K562 (cell line): Measurements from ENCODE around the gene RPS17. TPM values are rescaled to one million over a fixed set of nuclear protein-coding genes. Genes with fewer than 3 reads are reported as not detected.

ENCODE experiments used
- ATAC-seq: fragments of 200-7000 bp; cut with Tn5 transposase; 3 replicates; pipeline ENCODE4 v1.9.1; 2020; ENCODE audit warnings: moderate library complexity
- BruUV-seq: library from RNA; stranded (reverse); fragments of 400-500 nt; replicated peaks from 2 replicates; lab custom pipeline; 2021; lab: Mats Ljungman, UMichigan
- CTCF ChIA-PET: fragments of 300-600 bp; formaldehyde crosslinking; extraction: SDS; loops from one replicate; lab custom pipeline; 2021; ENCODE audit warnings: low intra/inter-chr PET ratio; lab: Yijun Ruan, JAX
- POLR2A ChIA-PET: fragments of 300-600, 350-650 bp; sonication (Branson Sonifier 250); formaldehyde crosslinking; extraction: SDS; loops from one replicate; lab custom pipeline; 2021; ENCODE audit warnings: antibody characterized with exemption, inconsistent platforms; lab: Yijun Ruan, JAX
- DNase-seq, 4 experiments: peaks; one replicate each; pipeline versions ENCODE4 v3.0.0 to v3.0.0-alpha.2; 2011 to 2018; ENCODE audit warnings: low spot score in 3 of 4, mixed read lengths in 3 of 4; ENCODE audit errors: extremely low read depth in 1 of 4
- FAIRE-seq: peaks from 2 replicates; lab custom pipeline; 2011; peaks lifted over from hg19 to GRCh38; lab: Jason Lieb, UNC
- H2AFZ ChIP-seq: 2 replicates; pipeline ENCODE4 v1.6.0; 2011; ENCODE audit warnings: low read depth, low read length, control low read depth, inconsistent platforms
- H3K27ac ChIP-seq: fragments of 200-600 bp; 3 replicates; pipeline ENCODE4 v1.8.0; 2011; ENCODE audit warnings: low read depth, mild to moderate bottlenecking, control low read depth, inconsistent platforms, low read length, moderate library complexity, mixed read lengths; ENCODE audit errors: extremely low read depth
- H3K27me3 ChIP-seq, 2 experiments: fragments of 300-600 bp in 1 of 2; 2 replicates in 1 of 2; 3 replicates in 1 of 2; pipeline versions ENCODE4 v1.6.0 to v1.8.0; 2011; ENCODE audit warnings: inconsistent platforms in 2 of 2, low read length in 2 of 2, mild to moderate bottlenecking in 1 of 2, mixed read lengths in 1 of 2, moderate library complexity in 1 of 2; ENCODE audit not compliant: control insufficient read depth in 2 of 2, insufficient read depth in 2 of 2
- H3K36me3 ChIP-seq: fragments of 300-600 bp; 3 replicates; pipeline ENCODE4 v1.8.0; 2011; ENCODE audit warnings: mild to moderate bottlenecking, low read length, inconsistent platforms; ENCODE audit not compliant: control insufficient read depth, insufficient read depth
- H3K4me1 ChIP-seq, 2 experiments: fragments of 200-600 bp in 1 of 2; replicated peaks in 1 of 2; 2 replicates in 1 of 2; 3 replicates in 1 of 2; pipeline versions ENCODE4 v1.5.1 to v1.8.0; 2011; ENCODE audit warnings: inconsistent platforms in 2 of 2, low read length in 2 of 2, mild to moderate bottlenecking in 1 of 2, mixed read lengths in 1 of 2, moderate library complexity in 1 of 2; ENCODE audit not compliant: control insufficient read depth in 2 of 2, insufficient read depth in 2 of 2
- H3K4me2 ChIP-seq: 2 replicates; pipeline ENCODE4 v1.6.1; 2011; ENCODE audit warnings: low read length, control low read depth, inconsistent platforms, mixed read lengths; ENCODE audit not compliant: insufficient read depth
- H3K4me3 ChIP-seq: fragments of 200-600 bp; sonication (generic), shearing (Covaris generic); 2 replicates; pipeline ENCODE4 v1.5.1; 2016; ENCODE audit warnings: control low read depth, inconsistent platforms
- H3K79me2 ChIP-seq: fragments of 200-600 bp; 3 replicates; pipeline ENCODE4 v1.8.0; 2011; ENCODE audit warnings: low read length, inconsistent platforms; ENCODE audit not compliant: control insufficient read depth, insufficient read depth
- H3K9ac ChIP-seq, 2 experiments: 2 replicates each; pipeline versions ENCODE4 v1.6.0 to v1.6.1; 2011; ENCODE audit warnings: low read depth in 2 of 2, low read length in 2 of 2, control low read depth in 1 of 2, inconsistent platforms in 1 of 2, mild to moderate bottlenecking in 1 of 2, mixed read lengths in 1 of 2; ENCODE audit not compliant: insufficient read depth in 1 of 2
- H3K9me1 ChIP-seq: one replicate; pipeline ENCODE4 v1.6.0; 2011; ENCODE audit warnings: inconsistent platforms, mild to moderate bottlenecking, low read length, moderate library complexity; ENCODE audit not compliant: control insufficient read depth, insufficient read depth
- H3K9me3 ChIP-seq: replicated peaks from 2 replicates; pipeline ENCODE4 v1.5.1; 2011; ENCODE audit warnings: low read depth, low read length, inconsistent platforms; ENCODE audit not compliant: control insufficient read depth, insufficient read depth
- H4K20me1 ChIP-seq: replicated peaks from 2 replicates; pipeline ENCODE4 v1.6.1; 2011; ENCODE audit warnings: low read length, inconsistent platforms, mixed read lengths; ENCODE audit not compliant: control insufficient read depth, insufficient read depth
- C11orf30 ChIP-seq: fragments of 450-650 bp; IDR thresholded peaks from 2 replicates; pipeline ENCODE4 v1.6.1; 2016; ENCODE audit warnings: low read depth, mild to moderate bottlenecking
- CAMTA2 ChIP-seq: fragments of 250-450 bp; sonication (Bioruptor Pico); conservative IDR thresholded peaks from 2 replicates; pipeline ENCODE4 v1.5.1; 2022
- E2F8 ChIP-seq: fragments of 450-650 bp; IDR thresholded peaks from 2 replicates; pipeline ENCODE4 v1.7.1; 2018; ENCODE audit warnings: mild to moderate bottlenecking, low read depth; ENCODE audit not compliant: partially characterized antibody
- MAX ChIP-seq: sonication (generic); formaldehyde crosslinking; IDR thresholded peaks from 2 replicates; pipeline ENCODE4 v1.9.0; 2022; ENCODE audit warnings: mild to moderate bottlenecking, missing genetic modification reagents
- MAZ ChIP-seq, 2 experiments: fragments of 450-650 bp in 1 of 2; sonication (generic) in 1 of 2; formaldehyde crosslinking; IDR thresholded peaks in 1 of 2; conservative IDR thresholded peaks in 1 of 2; 2 replicates each; pipeline versions ENCODE4 v1.4.0 to v1.5.0; 2020; ENCODE audit warnings: mild to moderate bottlenecking in 1 of 2, missing genetic modification reagents in 1 of 2
- NCOR1 ChIP-seq: fragments of 450-650 bp; IDR thresholded peaks from 2 replicates; pipeline ENCODE4 v1.6.1; 2016; ENCODE audit warnings: mild to moderate bottlenecking, moderate library complexity
- NFIC ChIP-seq: fragments of 450-650 bp; IDR thresholded peaks from 2 replicates; pipeline ENCODE4 v1.6.1; 2017; ENCODE audit warnings: mild to moderate bottlenecking, inconsistent platforms
- POLR2A ChIP-seq: fragments of 450-650 bp; conservative IDR thresholded peaks from 2 replicates; pipeline ENCODE4 v1.6.1; 2016
- POLR3A ChIP-seq: IDR thresholded peaks from 2 replicates; pipeline ENCODE4 v1.6.1; 2011; ENCODE audit warnings: borderline replicate concordance, mild to moderate bottlenecking, moderate library complexity; ENCODE audit not compliant: insufficient read length, insufficient read depth; ENCODE audit errors: extremely low read depth
- RBFOX2 ChIP-seq: fragments of 200-400 bp; formaldehyde crosslinking; IDR thresholded peaks from 2 replicates; pipeline ENCODE4 v1.6.1; 2017; ENCODE audit warnings: low read depth, mild to moderate bottlenecking, low read length, moderate library complexity
- RFX7 ChIP-seq: fragments of 250-450 bp; sonication (Bioruptor Pico); IDR thresholded peaks from 2 replicates; pipeline ENCODE4 v1.5.1; 2021; ENCODE audit warnings: mild to moderate bottlenecking
- SIRT6 ChIP-seq: IDR thresholded peaks from one replicate; pipeline ENCODE4 v1.6.1; 2012; ENCODE audit warnings: low read depth, mild to moderate bottlenecking, control low read depth, inconsistent platforms, low read length, moderate library complexity
- SUPT5H ChIP-seq: fragments of 450-650 bp; IDR thresholded peaks from 2 replicates; pipeline ENCODE4 v1.6.1; 2016
- TEAD4 ChIP-seq, 2 experiments: sonication (generic) in 1 of 2; formaldehyde crosslinking in 1 of 2; IDR thresholded peaks; 2 replicates each; pipeline versions ENCODE4 v1.6.1 to v1.8.0; 2012 to 2022; ENCODE audit warnings: borderline replicate concordance in 1 of 2, inconsistent platforms in 1 of 2, low read length in 1 of 2, mild to moderate bottlenecking in 1 of 2, missing genetic modification reagents in 1 of 2
- TFAP4 ChIP-seq: sonication (generic); formaldehyde crosslinking; IDR thresholded peaks from 2 replicates; pipeline ENCODE4 v1.8.0; 2022; ENCODE audit warnings: missing genetic modification reagents, mild to moderate bottlenecking, moderate library complexity, borderline replicate concordance
- ZNF263 ChIP-seq: sonication (generic); formaldehyde crosslinking; IDR thresholded peaks from 2 replicates; pipeline ENCODE4 v1.8.0; 2022; ENCODE audit warnings: mild to moderate bottlenecking, missing genetic modification reagents, borderline replicate concordance
- ZNF274 ChIP-seq: IDR thresholded peaks from 2 replicates; pipeline ENCODE4 v1.6.1; 2011; ENCODE audit warnings: low read depth, mild to moderate bottlenecking, low read length, moderate library complexity, borderline replicate concordance
- WGBS: fragments of 100-300 bp; shearing (Covaris generic); methylation state at CpG from one replicate; pipeline ENCODE4 v1.1.6; 2016; ENCODE audit warnings: low coverage, mixed read lengths; ENCODE audit not compliant: insufficient coverage; ENCODE audit errors: missing lambda C conversion rate; 5-methylcytosine and 5-hydroxymethylcytosine counted together
- in situ Hi-C: fragments of 300-500 bp; cut with MboI; formaldehyde crosslinking; loops from 4 replicates; pipeline ENCODE4 v1.15.0; 2018; ENCODE audit warnings: inconsistent platforms, mixed read lengths
- intact Hi-C: fragments of 100-400 bp; cut with micrococcal nuclease; formaldehyde crosslinking; loops from 2 replicates; pipeline ENCODE4 v1.14.2; 2022
- polyA plus RNA-seq, 8 experiments: library from polyadenylated mRNA; depleted of rRNA in 4 of 8; stranded (reverse) in 5 of 8; unstranded in 3 of 8; fragments of >200 nt; fragmentation: Nextera tagmentation in 2 of 8; fragmentation: Illumina TruSeq in 1 of 8; extraction: Ambion mirVana in 2 of 8; extraction: Trizol in 1 of 8; gene quantifications; 2 replicates each; pipeline versions ENCODE4 v1.2.1 to v1.2.3, GENCODE V29; 2011 to 2014; ENCODE audit warnings: inconsistent platforms in 1 of 8, missing spikeins in 1 of 8
- total RNA-seq, 7 experiments: library from RNA; depleted of rRNA in 6 of 7; stranded (reverse); fragments of >200 nt in 6 of 7; fragmentation: Illumina TruSeq in 2 of 7; extraction: Trizol in 2 of 7; gene quantifications; 2 replicates each; pipeline versions ENCODE4 v1.2.1 to v1.2.3, GENCODE V29; 2011 to 2021; ENCODE audit warnings: low replicate concordance in 1 of 7

The RPS17 gene
- total and polyA plus RNA-seq, 9 of the 15 experiments (the other 6 are each of a cell fraction or from before 2014, with no cell fraction given) = 1,988 to 6,515 (median 5,229) TPM

- Histone ChIP-seq H2AFZ (no peak overlapping the region), H3K9me1 (peaks cover 5% of the 10 kb centered on the region), H3K79me2 (peaks cover 47% of the 10 kb centered on the region), H3K27me3 (no peaks in the 10 kb centered on the region), H3K36me3 (peaks cover 66% of the 10 kb centered on the region), H3K4me1 (peaks cover 17 to 21% of the 10 kb centered on the region in 2 experiments; a peak in 4 of 5 replicates), H4K20me1 (peaks cover 42% of the 10 kb centered on the region), H3K27ac (peak overlapping the region; percentile 19; the same call in 2 of the 3 replicates), H3K4me2 (no peak overlapping the region), H3K4me3 (no peak overlapping the region), H3K9ac (no peak overlapping the region; a peak in 1 of 4 replicates), H3K9me3 (no peaks in the 10 kb centered on the region)
- ATAC-seq = peak; percentile 4
- in situ Hi-C loops (no loop called here), intact Hi-C loops (no loop called here)
- no TSS peak for BruUV-seq
- ChIA-PET CTCF (interaction anchor here (0.6 kb wide), 1 partner anchor 473 kb away, joined by 4 read pairs; no protein-coding TSS in a partner anchor), POLR2A (interaction anchor here (0.8 to 8.9 kb wide), 6 partner anchors 8 to 236 kb away, joined by 3 to 95 read pairs (median 4); no protein-coding TSS in a partner anchor)
- FAIRE-seq = no peak
- peak in 2 of 4 experiments; percentile 17 to 36 for DNase-seq
- 74% methylated on average over 6 of the region's 9 CpGs for WGBS
- peak; percentile 81 for TF ChIP-seq POLR2A
- TF ChIP-seq MAX (CRISPR knock-in tag) = 0 out of 2 replicates have a peak, but pooled peaks have one; percentile 23
- peak; percentile 49; the same call in 1 of the 2 replicates for TF ChIP-seq CAMTA2 (CRISPR knock-in tag)
- TF ChIP-seq ZNF263 (CRISPR knock-in tag) = no peak
- TF ChIP-seq SUPT5H = peak; percentile 83
- no peak for TF ChIP-seq POLR3A
- no peak for TF ChIP-seq C11orf30
- peak; percentile 34; the same call in 1 of the 2 replicates for TF ChIP-seq TEAD4 (IDR thresholded peaks at IDR 0.05; ENCODE audit: low read length)
- no peak for TF ChIP-seq TEAD4 (CRISPR knock-in tag; IDR thresholded peaks at IDR 0.05; ENCODE audit: borderline replicate concordance)
- TF ChIP-seq NFIC = no peak
- TF ChIP-seq ZNF274 = no peak
- peak; percentile 21; the same call in 1 of the 2 replicates for TF ChIP-seq RBFOX2
- 0 out of 2 replicates have a peak, but pooled peaks have one; percentile 9 for TF ChIP-seq RFX7 (CRISPR knock-in tag)
- peak; percentile 40; the same call in 1 of the 2 replicates for TF ChIP-seq TFAP4
- TF ChIP-seq NCOR1 = peak; percentile 22; the same call in 1 of the 2 replicates
- TF ChIP-seq MAZ (CRISPR knock-in tag; conservative IDR thresholded peaks at IDR 0.05 in 1 of 2, IDR thresholded peaks at IDR 0.05 in 1 of 2) = peak in 1 of 2 experiments; percentile 56; a peak in 2 of 4 replicates
- peak; percentile 52 for TF ChIP-seq E2F8
- TF ChIP-seq SIRT6 = peak; percentile 93
Observed at GRCh38 chr15:82535566-82536408, 4.5 kb downstream of the RPS17 start.
